CD4-positive, alpha-beta T cell treated with Interleukin-4 for 1 hour (primary cell): Measurements from ENCODE around the gene ZNG1B.
"Not testable (repeated sequence)": the region's sequence is repeated elsewhere in the genome, so short reads cannot be mapped to it uniquely, and the experiment has no call there.

Source experiments
- DNase-seq, 2 donors: peaks; one replicate each; pipeline ENCODE4 v3.0.0-alpha.2; 2020 to 2022

ZNG1B gene

GRCh38 chr2:113504081-113504480 is 66.6 kb downstream of the ZNG1B start:
- not testable (repeated sequence) for DNase-seq

- not testable (repeated sequence) for DNase-seq
Observed at GRCh38 chr2:113507394-113508140, 70.1 kb downstream of the ZNG1B start.

GRCh38 chr2:113508187-113508586 is 70.7 kb downstream of the ZNG1B start:
- DNase-seq: not testable (repeated sequence)

GRCh38 chr2:113510913-113511312 is 73.4 kb downstream of the ZNG1B start:
- not testable (repeated sequence) for DNase-seq

GRCh38 chr2:113511859-113512258 is 74.4 kb downstream of the ZNG1B start:
- DNase-seq: not testable (repeated sequence)

GRCh38 chr2:113515457-113515856 is 78.0 kb downstream of the ZNG1B start:
- DNase-seq: not testable (repeated sequence)

GRCh38 chr2:113515995-113516394 is 78.5 kb downstream of the ZNG1B start:
- DNase-seq: not testable (repeated sequence)

- not testable (repeated sequence) for DNase-seq
Observed at GRCh38 chr2:113517025-113517424, 79.5 kb downstream of the ZNG1B start.

GRCh38 chr2:113520837-113521236 is 83.3 kb downstream of the ZNG1B start:
- DNase-seq: not testable (repeated sequence)

- not testable (repeated sequence) for DNase-seq
Observed at GRCh38 chr2:113521492-113521891, 84.0 kb downstream of the ZNG1B start.

- DNase-seq: not testable (repeated sequence)
Observed at GRCh38 chr2:113524986-113525385, 87.5 kb downstream of the ZNG1B start.

GRCh38 chr2:113527350-113528045 is 90.0 kb downstream of the ZNG1B start:
- DNase-seq: not testable (repeated sequence)

GRCh38 chr2:113528126-113528525 is 90.6 kb downstream of the ZNG1B start:
- not testable (repeated sequence) for DNase-seq

GRCh38 chr2:113528904-113529303 is 91.4 kb downstream of the ZNG1B start:
- DNase-seq: not testable (repeated sequence)

GRCh38 chr2:113532991-113533390 is 95.5 kb downstream of the ZNG1B start:
- not testable (repeated sequence) for DNase-seq

GRCh38 chr2:113536573-113536972 is 99.1 kb downstream of the ZNG1B start:
- not testable (repeated sequence) for DNase-seq

- DNase-seq: not testable (repeated sequence)
Observed at GRCh38 chr2:113540834-113541203, 103.3 kb downstream of the ZNG1B start.

GRCh38 chr2:113541204-113541975 is 103.9 kb downstream of the ZNG1B start:
- peak in 1 of 2 donors; percentile 10 for DNase-seq

- not testable (repeated sequence) for DNase-seq
Observed at GRCh38 chr2:113541976-113542485, 104.5 kb downstream of the ZNG1B start.

- DNase-seq: not testable (repeated sequence)
Observed at GRCh38 chr2:113542529-113542928, 105.0 kb downstream of the ZNG1B start.
